ENCODE measurements around the gene ETV6.

Gene ETV6

GRCh38 chr12:11642785-11643184 is 6.7 kb upstream of the ETV6 start:
- DNase-seq: no peak

DNA sequence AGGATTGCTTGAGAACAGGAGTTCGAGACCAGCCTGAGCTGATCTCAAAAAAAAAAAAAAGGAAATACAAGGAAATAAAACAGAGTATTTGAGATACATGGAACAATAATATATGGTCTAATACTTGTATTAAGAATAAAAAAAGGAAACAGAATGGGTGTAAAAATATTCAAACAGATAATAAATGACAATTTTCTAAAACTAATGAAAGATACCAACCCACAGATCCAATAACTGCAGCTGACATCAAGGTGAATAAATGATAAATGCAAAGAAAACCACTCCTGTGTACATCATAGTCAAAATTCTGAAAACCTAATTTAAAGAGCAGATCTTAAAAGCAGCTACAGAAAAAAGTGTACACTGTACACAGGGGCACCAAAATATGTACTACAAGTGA is 4.1 kb upstream of the ETV6 start:
- no peak for DNase-seq

- DNase-seq: peak in 45 of 56 donors; percentile 8 to 84 (median 61)
These were observed 711 bp upstream of the ETV6 start for GRCh38 chr12:11648514-11649412.

DNA sequence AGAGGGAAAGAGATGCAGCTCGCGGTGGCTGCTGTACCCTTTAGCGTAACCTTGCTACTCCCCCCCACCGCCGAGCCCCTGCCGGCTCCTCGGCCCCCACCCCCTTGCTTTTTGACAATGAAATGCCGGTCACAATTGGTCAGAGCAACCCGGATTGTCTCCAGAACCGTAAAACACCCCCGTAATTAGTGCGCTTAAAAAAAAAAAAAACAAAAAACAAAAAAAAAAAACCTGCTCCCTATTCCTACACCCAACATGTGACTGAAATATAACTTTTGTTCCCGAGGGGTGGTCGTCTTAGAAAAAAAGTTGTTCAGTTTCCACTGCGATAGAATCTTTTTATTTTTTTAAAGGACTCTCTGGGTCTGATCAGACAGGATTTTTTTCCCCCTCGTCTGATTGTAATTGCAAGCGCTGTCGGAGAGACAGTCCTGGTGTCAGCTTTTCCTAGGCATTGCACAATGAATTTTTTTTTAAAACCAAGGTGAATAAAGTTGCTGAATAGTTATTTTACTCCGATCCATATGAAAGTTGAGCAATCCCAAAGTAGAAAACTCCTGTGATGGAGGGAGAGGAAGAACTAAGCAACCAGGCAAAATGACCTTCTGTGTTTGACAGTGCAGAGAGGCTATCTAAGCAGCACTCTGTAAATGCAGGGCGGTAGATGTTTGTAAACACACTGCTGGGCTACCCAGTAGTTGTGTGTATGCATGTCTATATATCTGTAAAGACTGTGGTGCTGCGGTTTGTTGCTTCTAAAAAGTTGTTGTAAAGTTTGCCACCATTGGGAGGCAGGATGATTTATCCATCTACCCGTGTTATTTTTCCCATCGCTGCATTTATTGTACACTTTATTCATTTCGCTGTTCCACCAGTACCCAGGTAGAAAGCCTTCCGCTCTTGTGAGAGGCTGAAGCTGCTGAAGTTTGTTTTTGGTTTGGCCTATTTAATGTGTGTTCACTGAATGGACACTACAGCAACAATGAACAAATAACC is 1.1 kb downstream of the ETV6 start:
- peak in 10 of 56 donors; percentile 8 to 49 (median 27) for DNase-seq

- no peak for DNase-seq
These were observed 1.9 kb downstream of the ETV6 start for GRCh38 chr12:11651381-11651780.

GRCh38 chr12:11651785-11652184 is 2.3 kb downstream of the ETV6 start:
- no peak for DNase-seq

- peak in 11 of 56 donors; percentile 14 to 51 (median 19) for DNase-seq
These were observed 3.0 kb downstream of the ETV6 start for GRCh38 chr12:11652351-11653040.

DNA sequence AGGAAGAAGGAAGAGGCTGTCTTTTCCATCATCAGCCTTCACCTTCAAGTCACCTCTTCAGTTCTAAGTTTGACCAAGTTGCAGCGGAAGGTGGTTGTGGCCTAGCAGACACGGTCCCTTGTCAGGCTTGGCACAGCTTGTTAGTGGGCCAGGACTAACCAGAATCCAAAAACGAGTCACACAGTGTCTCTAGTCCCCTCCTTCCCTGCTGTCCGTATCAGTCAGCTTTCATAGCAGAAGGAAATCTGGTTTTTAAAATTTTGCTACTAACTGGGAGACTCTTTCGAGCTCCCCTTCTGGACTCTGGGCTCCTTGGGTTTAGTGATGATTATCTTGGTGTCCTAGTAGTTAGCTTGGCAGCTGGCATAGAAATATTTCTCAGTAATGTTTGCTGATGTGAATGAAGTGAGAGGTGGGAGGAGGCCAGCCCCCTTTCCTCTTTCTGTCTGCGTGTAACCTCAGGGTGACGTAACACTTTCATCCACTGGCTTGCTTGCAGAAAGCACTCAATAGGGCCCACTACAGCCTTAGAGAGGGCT is 3.8 kb downstream of the ETV6 start:
- DNase-seq: no peak

- DNase-seq: no peak
These were observed 4.9 kb downstream of the ETV6 start for GRCh38 chr12:11654338-11654737.

- no peak for DNase-seq
These were observed 5.3 kb downstream of the ETV6 start for GRCh38 chr12:11654802-11655201.

- DNase-seq: no peak
These were observed 6.4 kb downstream of the ETV6 start for GRCh38 chr12:11655842-11656241.

DNA sequence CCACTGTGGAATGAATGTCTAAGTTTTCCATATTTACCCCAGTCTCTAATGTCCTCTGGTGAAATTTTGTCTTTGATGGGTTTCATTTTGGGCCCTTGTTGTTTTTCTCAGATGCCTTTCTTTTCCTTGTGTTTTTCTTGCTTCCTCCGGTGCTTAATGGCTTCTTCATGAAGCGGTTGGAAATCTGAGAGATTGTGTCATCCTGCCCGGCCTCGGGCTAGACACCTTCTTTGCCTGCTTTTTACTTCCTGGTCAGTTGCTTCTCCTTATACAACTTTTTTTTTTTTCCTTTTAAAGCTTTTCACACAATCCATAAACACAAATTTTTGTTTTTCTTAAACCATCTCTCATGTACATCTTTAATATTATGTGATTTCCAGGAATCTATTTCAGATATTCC is 7.1 kb downstream of the ETV6 start:
- DNase-seq: no peak

GRCh38 chr12:11657511-11657910 is 8.0 kb downstream of the ETV6 start:
- no peak for DNase-seq

- no peak for DNase-seq
These were observed 9.3 kb downstream of the ETV6 start for GRCh38 chr12:11658791-11659190.

DNA sequence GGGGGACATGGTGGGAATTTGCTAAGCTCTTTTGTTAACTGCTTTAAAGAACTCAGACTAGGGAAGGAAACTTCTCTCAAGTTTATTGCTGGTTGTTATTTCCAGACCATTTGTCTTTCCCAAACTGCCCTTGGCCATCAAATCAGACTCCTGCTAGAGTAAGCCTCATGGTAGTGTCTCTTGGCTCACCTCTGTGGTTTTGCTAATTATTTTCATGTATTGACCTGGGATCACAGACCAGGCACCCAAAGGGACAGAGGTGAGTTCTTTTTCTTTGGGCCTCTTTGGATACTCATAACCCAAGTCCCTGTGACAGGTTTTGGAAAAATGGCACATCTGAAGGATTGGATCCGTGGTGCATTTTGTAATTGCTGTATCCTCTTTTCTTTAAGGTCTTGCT is 11.2 kb downstream of the ETV6 start:
- no peak for DNase-seq

DNA sequence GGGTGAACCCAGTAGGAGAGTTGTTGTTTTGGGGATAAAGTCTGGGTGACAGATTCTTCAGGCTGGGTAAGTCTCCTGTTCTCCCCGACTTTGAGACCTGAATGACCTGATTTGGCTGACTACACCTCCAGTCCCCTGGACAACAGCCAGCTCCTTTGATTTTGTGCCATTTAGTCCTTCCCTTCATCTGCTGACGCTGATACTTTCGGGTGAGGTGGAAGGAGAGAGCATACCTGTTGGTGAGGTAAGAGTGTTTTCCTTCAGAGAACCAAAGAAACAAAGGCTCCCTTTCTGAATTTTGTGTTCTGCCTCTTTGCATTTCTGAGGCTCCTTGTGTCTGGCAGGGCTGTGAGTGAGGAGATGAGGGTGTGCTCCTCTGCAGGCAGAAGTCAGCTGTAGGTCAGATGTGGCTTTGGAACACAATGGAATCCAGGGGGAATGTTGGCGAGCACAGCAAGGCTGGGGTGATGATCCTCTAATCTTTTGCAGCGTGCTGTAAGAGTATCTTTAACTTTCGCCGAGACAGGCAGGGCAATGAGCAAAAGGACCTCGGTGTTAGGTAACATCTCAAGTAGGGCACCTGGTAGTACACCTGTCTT is 12.1 kb downstream of the ETV6 start:
- no peak for DNase-seq

GRCh38 chr12:11662369-11662768 is 12.9 kb downstream of the ETV6 start:
- DNase-seq: no peak

DNA sequence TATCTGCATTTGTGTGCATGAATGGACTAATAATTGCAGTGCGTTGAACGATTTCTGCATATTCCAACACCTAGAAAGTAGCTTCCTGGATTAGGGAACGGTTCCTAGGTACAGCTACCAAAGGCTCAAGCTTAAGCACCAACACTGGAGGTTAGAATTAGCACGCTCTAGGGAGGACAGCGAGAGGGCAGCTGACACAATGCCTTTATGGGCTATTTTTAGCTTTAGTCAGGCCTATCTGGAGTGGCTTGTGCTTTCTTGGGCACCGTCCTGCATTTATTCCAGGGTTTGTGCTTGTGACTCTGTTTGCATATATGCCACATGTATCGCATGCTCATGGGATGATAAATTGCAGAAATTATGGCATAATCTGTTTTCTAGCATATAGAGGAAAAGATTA is 13.7 kb downstream of the ETV6 start:
- DNase-seq: peak in 5 of 56 donors; percentile 5 to 34 (median 23)

- DNase-seq: no peak
These were observed 14.6 kb downstream of the ETV6 start for GRCh38 chr12:11664101-11664500.
